ENCODE results near the gene ARHGAP32. TPM values are rescaled to one million over a fixed set of nuclear protein-coding genes. Genes with fewer than 3 reads are reported as not detected.

ARHGAP32 gene
- total RNA-seq, 3 donors from 2014 or later = 19.8 to 56.6 (median 37.4) TPM

DNA sequence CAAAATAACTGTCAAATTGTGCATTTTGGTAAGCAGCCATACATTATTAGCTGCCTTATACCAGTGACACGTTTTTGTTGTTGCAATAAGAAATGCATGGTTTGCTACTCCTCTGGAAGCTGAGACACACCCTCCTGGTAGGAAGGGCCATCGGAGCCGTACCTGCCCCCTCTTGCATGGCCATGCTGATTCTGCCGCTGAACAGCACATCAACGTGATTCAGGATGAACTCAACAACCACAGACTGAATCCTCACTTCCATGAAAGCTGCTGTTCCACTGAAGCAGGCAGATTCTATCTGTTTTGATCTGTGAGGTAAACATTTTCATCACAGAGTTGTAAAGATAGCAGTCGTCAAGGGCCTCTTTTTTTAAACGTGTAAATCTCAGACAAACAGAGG is 210.9 kb downstream of the ARHGAP32 start:
- DNase-seq (ENCODE audit: low spot score in 2 of 2) = no peak
- intact Hi-C loops (cut with DNase I; ENCODE audit: low total_unique reads) = no loop called here
- no peak overlapping the region for H3K4me3 ChIP-seq
- no peak for TF ChIP-seq POLR2AphosphoS5 (IDR thresholded peaks at IDR 0.05)
- TF ChIP-seq POLR2A (IDR thresholded peaks at IDR 0.05) = no peak
- TF ChIP-seq, protein P1, sequence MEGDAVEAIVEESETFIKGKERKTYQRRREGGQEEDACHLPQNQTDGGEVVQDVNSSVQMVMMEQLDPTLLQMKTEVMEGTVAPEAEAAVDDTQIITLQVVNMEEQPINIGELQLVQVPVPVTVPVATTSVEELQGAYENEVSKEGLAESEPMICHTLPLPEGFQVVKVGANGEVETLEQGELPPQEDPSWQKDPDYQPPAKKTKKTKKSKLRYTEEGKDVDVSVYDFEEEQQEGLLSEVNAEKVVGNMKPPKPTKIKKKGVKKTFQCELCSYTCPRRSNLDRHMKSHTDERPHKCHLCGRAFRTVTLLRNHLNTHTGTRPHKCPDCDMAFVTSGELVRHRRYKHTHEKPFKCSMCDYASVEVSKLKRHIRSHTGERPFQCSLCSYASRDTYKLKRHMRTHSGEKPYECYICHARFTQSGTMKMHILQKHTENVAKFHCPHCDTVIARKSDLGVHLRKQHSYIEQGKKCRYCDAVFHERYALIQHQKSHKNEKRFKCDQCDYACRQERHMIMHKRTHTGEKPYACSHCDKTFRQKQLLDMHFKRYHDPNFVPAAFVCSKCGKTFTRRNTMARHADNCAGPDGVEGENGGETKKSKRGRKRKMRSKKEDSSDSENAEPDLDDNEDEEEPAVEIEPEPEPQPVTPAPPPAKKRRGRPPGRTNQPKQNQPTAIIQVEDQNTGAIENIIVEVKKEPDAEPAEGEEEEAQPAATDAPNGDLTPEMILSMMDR (IDR thresholded peaks at IDR 0.05) = no peak
- no peaks in the 10 kb centered on the region for H3K27me3 ChIP-seq
- H3K9me3 ChIP-seq = no peaks in the 10 kb centered on the region
- H3K27ac ChIP-seq = no peak overlapping the region
- no peaks in the 10 kb centered on the region for H3K4me1 ChIP-seq
- peaks cover 6% of the 10 kb centered on the region for H3K36me3 ChIP-seq

DNA sequence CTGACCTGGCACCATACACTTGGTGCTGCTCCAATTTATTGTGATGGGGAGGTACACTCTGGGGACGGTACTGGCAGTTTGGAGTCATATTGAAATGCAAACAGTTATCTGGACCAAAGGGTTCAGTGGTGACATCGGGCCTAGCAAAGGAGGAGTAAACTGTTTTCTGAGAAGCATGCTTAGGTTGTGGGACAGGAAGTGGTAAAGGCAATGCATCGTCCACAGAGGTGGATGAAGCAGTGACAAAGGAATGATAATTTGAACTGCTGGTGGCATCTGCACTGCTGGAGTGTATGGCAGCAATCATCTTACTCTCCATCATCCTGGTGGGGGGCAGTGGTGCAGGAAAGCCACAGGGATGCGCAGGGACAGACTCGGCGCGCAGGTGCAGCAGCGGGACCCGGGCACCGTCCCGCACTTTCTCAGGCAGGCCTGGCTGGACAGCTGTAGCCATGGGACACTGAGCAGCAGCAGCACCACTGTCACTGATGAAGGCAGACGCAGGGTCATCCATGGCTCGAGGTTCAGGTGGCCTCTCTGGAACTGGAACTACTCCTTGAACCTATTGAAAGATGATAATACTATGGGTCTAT is 221.4 kb downstream of the ARHGAP32 start:
- H3K4me3 ChIP-seq = no peak overlapping the region
- H3K36me3 ChIP-seq = peaks cover 21% of the 10 kb centered on the region
- no peak overlapping the region for H3K27ac ChIP-seq
- no peak for DNase-seq (ENCODE audit: low spot score in 2 of 2)
- intact Hi-C loops (cut with DNase I; ENCODE audit: low total_unique reads) = no loop called here
- TF ChIP-seq, protein P1 (IDR thresholded peaks at IDR 0.05) = no peak
- TF ChIP-seq POLR2AphosphoS5 (IDR thresholded peaks at IDR 0.05) (no peak), POLR2A (IDR thresholded peaks at IDR 0.05) (no peak)
- H3K27me3 ChIP-seq = no peaks in the 10 kb centered on the region
- no peaks in the 10 kb centered on the region for H3K4me1 ChIP-seq
- H3K9me3 ChIP-seq = no peaks in the 10 kb centered on the region

DNA sequence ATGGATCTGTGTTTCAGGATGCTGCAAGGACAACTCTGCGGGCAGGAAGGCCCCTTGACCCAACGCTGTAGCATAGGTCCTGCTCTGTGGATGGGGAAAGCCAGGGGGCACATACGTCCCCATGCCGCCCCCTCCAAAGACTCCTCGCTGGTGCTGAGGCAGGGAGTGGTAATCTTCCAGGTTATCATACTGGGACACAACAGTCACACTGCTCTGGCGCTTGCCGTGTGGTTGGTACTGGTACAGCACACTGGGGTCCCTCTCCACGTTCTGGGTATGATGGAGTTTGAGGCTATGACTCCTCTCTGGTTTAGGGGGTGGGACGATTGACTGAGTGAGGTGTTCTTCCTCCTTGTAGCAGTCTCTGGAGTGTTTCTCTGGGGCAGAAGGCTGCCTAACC is 223.2 kb downstream of the ARHGAP32 start:
- Histone ChIP-seq H3K36me3 (peaks cover 16% of the 10 kb centered on the region), H3K27me3 (no peaks in the 10 kb centered on the region), H3K27ac (no peak overlapping the region), H3K9me3 (no peaks in the 10 kb centered on the region), H3K4me1 (no peaks in the 10 kb centered on the region), H3K4me3 (no peak overlapping the region)
- intact Hi-C loops (cut with DNase I; ENCODE audit: low total_unique reads) = no loop called here
- DNase-seq (ENCODE audit: low spot score in 2 of 2) = no peak
- TF ChIP-seq POLR2AphosphoS5 (IDR thresholded peaks at IDR 0.05) (no peak), POLR2A (IDR thresholded peaks at IDR 0.05) (no peak)
- TF ChIP-seq, protein P1 (IDR thresholded peaks at IDR 0.05) = no peak

DNA sequence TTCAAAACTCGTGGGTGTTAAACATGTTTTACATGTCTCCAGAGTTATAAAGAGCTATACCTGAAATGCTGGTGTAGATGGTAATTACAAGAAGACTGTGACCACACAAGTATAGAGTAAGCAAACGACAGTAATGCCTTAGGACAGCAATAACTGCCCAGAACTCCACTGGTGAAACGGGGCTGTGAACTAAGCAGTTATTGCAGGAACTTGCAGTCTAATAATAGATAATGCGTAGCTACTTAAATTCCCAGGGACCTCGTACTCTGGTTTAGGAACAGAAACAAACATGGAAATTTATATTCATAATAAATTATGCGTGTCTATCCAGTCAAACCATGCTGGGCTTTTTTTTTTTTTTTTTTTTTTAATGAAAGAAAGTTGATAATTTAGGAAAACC is 224.5 kb downstream of the ARHGAP32 start:
- Histone ChIP-seq H3K4me3 (no peak overlapping the region), H3K9me3 (no peaks in the 10 kb centered on the region), H3K36me3 (peaks cover 16% of the 10 kb centered on the region), H3K27me3 (no peaks in the 10 kb centered on the region), H3K4me1 (no peaks in the 10 kb centered on the region), H3K27ac (no peak overlapping the region)
- DNase-seq (ENCODE audit: low spot score in 2 of 2) = no peak
- no peak for TF ChIP-seq POLR2AphosphoS5 (IDR thresholded peaks at IDR 0.05)
- TF ChIP-seq, protein P1 (IDR thresholded peaks at IDR 0.05) = no peak
- TF ChIP-seq POLR2A (IDR thresholded peaks at IDR 0.05) = no peak
- intact Hi-C loops (cut with DNase I; ENCODE audit: low total_unique reads) = no loop called here

DNA sequence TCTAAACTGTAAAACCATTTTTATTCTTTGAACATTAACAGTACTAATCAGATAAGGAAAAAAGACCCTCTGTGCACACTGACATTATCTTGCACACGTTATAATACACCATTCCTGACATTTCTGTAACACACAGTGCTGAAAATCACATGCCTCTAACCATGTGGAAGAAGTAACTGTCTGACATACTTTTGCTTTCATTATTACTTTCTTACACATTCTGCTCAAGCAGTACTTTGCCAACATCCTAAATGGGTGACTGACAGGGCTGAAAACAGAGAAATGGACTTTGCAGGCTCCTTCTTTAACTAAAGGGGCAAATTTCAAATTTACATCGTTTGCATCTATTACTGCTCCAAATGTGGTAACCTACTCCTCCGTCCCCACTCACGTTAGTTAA is 226.6 kb downstream of the ARHGAP32 start:
- DNase-seq (ENCODE audit: low spot score in 2 of 2) = no peak
- no peaks in the 10 kb centered on the region for H3K4me1 ChIP-seq
- H3K9me3 ChIP-seq = no peaks in the 10 kb centered on the region
- H3K4me3 ChIP-seq = no peak overlapping the region
- no peak for TF ChIP-seq POLR2A (IDR thresholded peaks at IDR 0.05)
- TF ChIP-seq, protein P1 (IDR thresholded peaks at IDR 0.05) = no peak
- no peak for TF ChIP-seq POLR2AphosphoS5 (IDR thresholded peaks at IDR 0.05)
- H3K27me3 ChIP-seq = no peaks in the 10 kb centered on the region
- peaks cover 12% of the 10 kb centered on the region for H3K36me3 ChIP-seq
- intact Hi-C loops (cut with DNase I; ENCODE audit: low total_unique reads) = no loop called here
- H3K27ac ChIP-seq = no peak overlapping the region

All from breast epithelium (tissue), 4 donors.